Dedifferentiated amniotic fluid mesenchymal stem cell (primary cell): ENCODE measurements around the gene CLPTM1L.
"Not testable (repeated sequence)": the region's sequence is repeated elsewhere in the genome, so short reads cannot be mapped to it uniquely, and the experiment has no call there.

Experiments
- DNase-seq: peaks from one replicate; pipeline ENCODE4 v3.0.0-alpha.2; 2016; ENCODE audit errors: extremely low spot score

The CLPTM1L gene

GRCh38 chr5:1381370-1382247, 36.7 kb upstream of the CLPTM1L start:
- no peak for DNase-seq

DNA sequence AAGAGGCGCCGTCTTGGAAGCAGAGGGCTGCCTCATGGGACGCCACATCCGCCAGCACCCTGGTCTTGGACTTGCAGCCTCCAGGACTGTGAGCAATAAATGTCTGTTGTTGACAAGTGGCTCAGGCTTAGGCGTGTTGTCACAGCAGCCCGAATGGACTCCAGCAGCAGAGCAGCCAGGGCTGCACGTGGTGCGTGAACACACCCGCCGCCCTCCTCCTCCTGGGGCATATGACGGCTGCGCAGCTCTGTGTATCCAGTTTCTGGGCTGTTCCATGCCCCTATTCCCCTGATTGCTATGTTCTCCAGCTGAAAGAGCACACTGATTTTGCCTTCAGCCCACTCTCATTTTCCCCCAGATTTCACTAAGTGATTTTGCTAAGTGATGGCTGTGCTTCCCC, 36.0 kb upstream of the CLPTM1L start:
- no peak for DNase-seq

- DNase-seq = no peak
Measured at GRCh38 chr5:1380011-1380817, 35.3 kb upstream of the CLPTM1L start.

DNA sequence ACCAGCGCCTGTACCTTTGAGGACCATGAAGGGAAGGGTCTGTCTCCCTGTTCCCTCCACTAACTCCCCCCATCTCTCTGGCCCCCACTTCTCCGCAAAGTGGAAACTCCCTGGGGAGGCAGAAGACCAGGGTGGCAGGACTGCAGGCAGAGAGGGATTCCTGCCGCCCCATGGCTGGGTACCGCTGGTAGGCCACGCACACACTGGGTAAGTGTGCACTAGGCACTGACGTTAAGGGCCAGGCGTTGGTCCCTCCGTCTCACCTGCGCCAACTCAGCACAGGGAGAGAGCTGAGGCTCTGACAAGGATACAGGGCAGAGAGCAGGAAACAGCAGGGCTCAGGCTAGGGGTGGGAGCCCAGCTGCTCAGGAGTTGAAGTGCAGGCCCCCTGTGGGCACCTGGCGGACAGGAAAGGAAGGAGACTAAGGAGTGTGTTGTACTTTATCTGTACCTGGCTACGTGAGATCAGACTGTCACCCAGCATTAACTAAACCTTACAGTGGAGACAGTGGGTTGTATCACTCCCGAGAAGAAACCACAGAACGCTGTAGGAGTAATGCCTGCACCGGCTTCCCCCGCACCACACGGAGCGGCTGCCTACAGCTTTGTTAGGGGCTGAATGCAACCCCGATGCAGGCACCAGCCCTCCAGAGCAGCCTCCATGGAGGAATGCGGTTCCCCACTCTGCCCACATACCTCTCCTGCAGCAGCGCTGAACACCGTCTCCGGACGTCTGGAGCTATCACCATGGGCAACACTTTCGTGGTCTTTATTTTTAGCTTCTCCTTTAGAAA, 34.2 kb upstream of the CLPTM1L start:
- DNase-seq = no peak

- no peak for DNase-seq
Measured at GRCh38 chr5:1378096-1378495, 33.2 kb upstream of the CLPTM1L start.

GRCh38 chr5:1376981-1377380, 32.1 kb upstream of the CLPTM1L start:
- no peak for DNase-seq

DNA sequence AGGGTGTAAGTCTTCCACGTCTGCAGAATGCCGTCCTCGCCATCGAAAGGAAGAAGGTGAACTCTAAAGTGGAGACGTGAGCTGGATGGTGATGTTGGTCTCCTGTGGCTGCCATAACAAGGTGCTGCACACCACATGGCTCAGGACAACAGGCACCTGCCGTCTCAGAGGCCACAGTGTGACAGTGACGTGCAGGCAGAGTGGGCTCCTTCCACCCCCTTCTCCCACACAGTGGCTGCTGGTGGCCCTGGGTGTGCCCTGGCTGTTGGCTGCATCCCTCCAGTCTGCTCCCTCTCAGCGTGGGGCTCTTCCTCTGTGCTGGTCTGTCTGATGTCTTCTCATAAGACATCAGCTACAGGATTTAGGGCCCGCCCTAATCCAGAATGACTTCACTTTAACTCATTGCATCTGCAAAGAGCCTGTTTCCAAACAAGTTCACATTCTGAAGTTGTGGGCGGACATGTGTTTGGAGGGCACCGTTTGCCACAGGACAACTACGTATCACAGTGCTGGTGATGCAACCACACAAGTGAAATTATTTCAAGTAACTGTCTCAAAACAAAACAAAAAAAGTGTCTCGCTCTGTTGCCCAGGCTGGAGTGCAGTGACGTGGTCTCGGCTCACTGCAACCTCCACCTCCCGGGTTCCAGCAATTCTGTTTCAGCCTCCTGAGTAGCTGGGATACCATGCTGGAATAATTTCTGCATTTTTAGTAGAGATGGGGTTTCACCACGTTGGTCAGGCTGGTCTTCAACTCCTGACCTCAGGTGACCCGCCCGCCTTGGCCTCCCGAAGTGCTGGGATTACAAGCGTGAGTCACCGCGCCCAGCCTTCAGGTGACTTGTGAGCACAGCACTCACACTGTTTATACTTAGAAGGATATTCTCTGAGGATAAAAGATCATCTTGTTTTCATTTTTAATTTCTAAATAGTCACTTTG, 31.2 kb upstream of the CLPTM1L start:
- no peak for DNase-seq

- DNase-seq = no peak
Measured at GRCh38 chr5:1374679-1375055, 29.8 kb upstream of the CLPTM1L start.

DNA sequence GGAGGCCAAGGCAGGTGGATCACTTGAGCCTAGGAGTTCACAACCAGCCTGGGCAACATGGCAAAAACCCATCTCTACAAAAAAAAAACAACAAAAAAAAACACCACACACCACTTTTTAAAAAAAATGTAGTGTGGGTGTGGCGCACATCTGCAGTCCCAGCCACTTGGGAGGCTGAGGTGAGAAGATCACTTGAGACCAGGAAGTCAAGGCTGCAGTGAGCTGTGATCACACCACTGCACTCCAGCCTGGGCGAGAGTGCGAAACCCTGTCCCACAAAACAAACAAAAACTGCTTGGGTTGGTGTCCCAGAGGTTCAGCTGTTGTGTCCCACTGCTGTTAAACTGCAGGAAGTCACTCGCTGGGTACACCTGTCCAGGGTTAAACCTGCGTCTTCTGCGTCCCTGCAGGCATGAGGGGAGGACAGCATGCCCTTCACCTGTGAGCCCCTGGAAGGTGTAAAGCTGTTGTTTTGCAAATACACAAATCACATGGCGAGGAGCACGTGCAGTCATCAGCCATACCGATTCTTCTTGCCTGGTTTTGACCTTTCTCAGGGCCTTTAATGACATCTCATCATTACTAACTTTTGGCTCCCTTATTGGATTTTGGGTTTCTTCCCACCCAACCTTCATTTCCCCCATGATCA, 29.3 kb upstream of the CLPTM1L start:
- DNase-seq = no peak

GRCh38 chr5:1371972-1372342, 27.1 kb upstream of the CLPTM1L start:
- not testable (repeated sequence) for DNase-seq

DNA sequence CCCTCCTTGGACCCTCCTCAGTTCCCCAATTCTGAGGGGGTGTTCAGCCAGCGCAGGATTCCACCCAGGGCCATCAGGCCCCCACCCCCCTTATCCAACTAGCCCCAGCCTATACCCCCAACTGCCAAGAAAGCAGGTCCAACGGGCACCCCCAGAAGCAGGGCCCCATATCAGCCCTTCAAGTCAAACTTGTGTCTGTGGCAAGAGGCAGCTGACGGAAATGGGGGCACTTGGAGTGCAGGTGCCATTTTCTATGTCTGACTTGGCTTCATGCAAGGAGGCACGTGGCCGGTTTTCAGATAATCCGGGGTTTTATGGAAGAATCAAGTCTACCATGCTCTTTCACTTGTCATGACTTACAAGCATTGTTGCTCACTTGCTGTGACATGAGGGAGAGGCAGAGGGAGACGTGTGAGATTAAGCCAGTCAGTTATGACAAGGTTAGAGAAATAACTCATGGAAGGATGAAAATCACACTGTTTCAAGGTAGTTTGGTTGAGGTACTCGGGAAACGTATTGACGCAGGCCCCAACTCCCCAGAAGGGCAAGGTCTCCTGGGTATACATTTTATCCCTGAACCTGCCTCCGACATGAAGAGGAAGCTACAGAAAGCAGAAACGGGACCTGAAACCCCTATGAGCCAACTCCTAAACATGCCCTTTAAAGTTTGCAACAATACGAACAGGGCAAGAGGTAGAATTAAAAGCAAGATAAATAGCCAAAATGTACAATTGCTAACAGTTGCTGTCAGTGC, 26.5 kb upstream of the CLPTM1L start:
- no peak for DNase-seq

DNA sequence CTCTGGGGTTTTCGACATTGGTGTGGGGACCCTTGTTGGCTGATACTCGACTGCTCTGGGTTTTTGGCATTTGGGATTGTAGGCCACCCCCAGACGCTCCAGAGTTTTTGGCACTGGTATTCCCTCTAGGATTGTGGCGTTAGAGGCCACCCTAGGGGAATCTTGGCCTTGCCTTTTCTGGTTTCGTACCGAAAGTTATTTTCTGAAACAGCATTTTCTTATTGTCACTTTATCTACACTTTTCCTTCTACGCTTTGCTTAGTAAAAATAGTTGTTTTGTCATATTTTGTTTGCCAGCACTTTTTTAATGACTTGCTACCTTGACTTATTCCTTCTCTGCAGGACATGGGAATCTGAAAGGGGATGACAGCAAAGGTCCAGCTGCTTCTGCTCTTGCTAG, 25.1 kb upstream of the CLPTM1L start:
- DNase-seq = no peak

- DNase-seq = no peak
Measured at GRCh38 chr5:1368756-1369155, 23.9 kb upstream of the CLPTM1L start.

DNA sequence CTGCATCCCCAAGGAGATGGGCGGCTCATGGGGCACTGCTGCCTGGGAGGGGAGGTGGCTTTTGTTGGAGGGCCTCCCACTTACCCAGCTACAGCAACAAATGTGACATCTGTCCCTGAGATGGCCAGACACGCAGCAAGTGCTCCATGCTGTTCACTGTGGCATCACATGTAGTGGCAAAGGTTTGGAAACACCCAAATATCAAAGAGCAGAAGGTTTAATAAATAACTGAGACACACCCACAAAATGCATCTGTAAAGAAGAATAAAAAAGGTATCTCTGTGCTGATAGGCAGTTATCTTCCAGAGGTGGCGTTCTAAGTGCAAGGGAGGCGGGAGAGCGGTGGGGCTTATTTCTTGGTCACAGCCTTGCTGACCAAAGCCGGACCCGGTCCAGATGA, 23.3 kb upstream of the CLPTM1L start:
- no peak for DNase-seq

- no peak for DNase-seq
Measured at GRCh38 chr5:1367149-1367548, 22.2 kb upstream of the CLPTM1L start.

DNA sequence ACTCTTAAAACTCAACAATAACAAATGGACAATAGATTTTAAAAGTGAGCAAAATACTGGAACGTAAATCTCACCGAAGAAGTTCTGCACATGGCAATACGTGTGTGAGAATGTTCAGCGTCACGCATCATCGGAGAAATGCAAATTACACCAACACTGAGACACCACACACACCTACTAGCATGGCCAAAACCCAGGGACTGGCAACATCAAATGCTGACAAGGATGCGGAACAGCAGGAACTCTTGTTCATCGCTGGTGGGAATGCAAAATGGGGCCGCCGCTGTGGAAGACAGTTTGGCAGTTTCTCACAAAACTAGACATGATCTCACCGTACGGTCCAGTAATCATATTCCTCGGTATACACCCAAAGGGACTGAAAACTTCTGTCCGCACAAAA, 21.6 kb upstream of the CLPTM1L start:
- no peak for DNase-seq

DNA sequence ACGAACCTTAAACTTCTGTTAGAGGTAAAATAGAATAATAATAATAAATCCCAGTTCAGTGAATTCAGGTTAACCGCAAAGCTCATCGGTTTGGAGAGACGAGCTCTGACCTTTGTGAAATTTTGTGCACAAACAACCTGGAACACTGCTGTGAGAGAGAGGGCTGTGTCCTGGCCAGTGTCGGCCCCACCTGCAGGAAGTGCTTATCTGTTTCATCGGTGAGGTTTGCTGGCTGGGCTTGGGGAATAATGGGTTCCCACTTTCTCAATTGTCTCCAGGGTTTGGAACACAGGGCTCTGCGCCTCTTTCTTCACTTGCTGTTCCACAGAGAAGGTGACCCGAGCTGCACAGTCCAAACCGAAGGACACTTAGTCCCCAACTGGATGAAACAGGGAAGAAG, 19.3 kb upstream of the CLPTM1L start:
- no peak for DNase-seq

- no peak for DNase-seq
Measured at GRCh38 chr5:1363581-1363980, 18.7 kb upstream of the CLPTM1L start.

GRCh38 chr5:1363160-1363559, 18.3 kb upstream of the CLPTM1L start:
- DNase-seq = no peak
